ENCODE data around the gene ALDOC.
"Not testable (repeated sequence)": the region's sequence is repeated elsewhere in the genome, so short reads cannot be mapped to it uniquely, and the experiment has no call there.

Gene ALDOC

GRCh38 chr17:28612936-28613872, 36.5 kb upstream of the ALDOC start:
- TF ChIP-seq CTCF (IDR thresholded peaks at IDR 0.05; ENCODE audit: low read depth, low read length, poor library complexity, severe bottlenecking) (peak; percentile 84), EZH2phosphoT487 (IDR thresholded peaks at IDR 0.05; ENCODE audit: borderline replicate concordance, low read length) (no peak)
- no peaks in the 10 kb centered on the region for H3K79me2 ChIP-seq (ENCODE audit: control insufficient read depth, low read length)
- no peaks in the 10 kb centered on the region for H3K9me2 ChIP-seq (replicated peaks; ENCODE audit: control insufficient read depth, low read length)
- no peak overlapping the region for H3K4me2 ChIP-seq (ENCODE audit: low read length)
- no peaks in the 10 kb centered on the region for H3K9me3 ChIP-seq (ENCODE audit: control insufficient read depth, insufficient read depth, low read length)
- H3K27me3 ChIP-seq (ENCODE audit: control insufficient read depth, low read length) = no peaks in the 10 kb centered on the region
- peaks cover 6% of the 10 kb centered on the region; the same call in 1 of the 2 replicates for H3F3A ChIP-seq (ENCODE audit: control insufficient read depth, insufficient read depth)
- peaks cover 6% of the 10 kb centered on the region; the same call in 1 of the 2 replicates for H4K20me1 ChIP-seq (ENCODE audit: control insufficient read depth, insufficient read depth, low read depth, low read length)
- H3K4me1 ChIP-seq (ENCODE audit: control insufficient read depth, low read length) = peaks cover 5% of the 10 kb centered on the region; the same call in 1 of the 2 replicates
- H3K4me3 ChIP-seq (ENCODE audit: low read length) = no peak overlapping the region
- H3K36me3 ChIP-seq (ENCODE audit: control insufficient read depth, low read length) = peaks cover 82% of the 10 kb centered on the region
- no peak overlapping the region for H3K27ac ChIP-seq (ENCODE audit: low read depth, low read length)

DNA sequence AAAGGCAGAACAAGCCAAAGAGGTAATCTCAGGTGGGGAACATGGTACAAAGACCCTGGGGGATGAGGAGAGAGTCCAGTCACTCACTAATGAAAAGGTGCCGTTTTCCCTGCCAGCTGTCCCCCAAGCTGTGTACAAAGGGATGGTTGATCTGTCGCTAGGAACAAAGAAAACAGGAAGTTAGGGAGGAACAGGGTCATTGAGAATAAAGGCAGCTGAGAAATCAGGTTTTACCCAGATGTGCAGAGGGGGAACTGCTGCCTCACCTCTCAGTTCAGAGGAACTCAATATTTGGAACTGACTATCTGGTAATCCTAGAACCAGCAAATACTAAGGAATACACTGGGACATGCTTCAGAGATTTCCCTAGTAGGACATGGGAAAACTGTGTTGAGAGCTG, 35.8 kb upstream of the ALDOC start:
- no peak overlapping the region for H3K27ac ChIP-seq (ENCODE audit: low read depth, low read length)
- H3K4me3 ChIP-seq (ENCODE audit: low read length) = no peak overlapping the region
- H3K4me1 ChIP-seq (ENCODE audit: control insufficient read depth, low read length) = peaks cover 5% of the 10 kb centered on the region; the same call in 1 of the 2 replicates
- no peak overlapping the region for H3K4me2 ChIP-seq (ENCODE audit: low read length)
- H3K79me2 ChIP-seq (ENCODE audit: control insufficient read depth, low read length) = no peaks in the 10 kb centered on the region
- peaks cover 83% of the 10 kb centered on the region for H3K36me3 ChIP-seq (ENCODE audit: control insufficient read depth, low read length)
- peaks cover 5% of the 10 kb centered on the region; the same call in 1 of the 2 replicates for H3F3A ChIP-seq (ENCODE audit: control insufficient read depth, insufficient read depth)
- H4K20me1 ChIP-seq (ENCODE audit: control insufficient read depth, insufficient read depth, low read depth, low read length) = peaks cover 6% of the 10 kb centered on the region; the same call in 1 of the 2 replicates
- H3K27me3 ChIP-seq (ENCODE audit: control insufficient read depth, low read length) = no peaks in the 10 kb centered on the region
- TF ChIP-seq CTCF (IDR thresholded peaks at IDR 0.05; ENCODE audit: low read depth, low read length, poor library complexity, severe bottlenecking) (no peak), EZH2phosphoT487 (IDR thresholded peaks at IDR 0.05; ENCODE audit: borderline replicate concordance, low read length) (no peak)
- no peaks in the 10 kb centered on the region for H3K9me3 ChIP-seq (ENCODE audit: control insufficient read depth, insufficient read depth, low read length)
- no peaks in the 10 kb centered on the region for H3K9me2 ChIP-seq (replicated peaks; ENCODE audit: control insufficient read depth, low read length)

GRCh38 chr17:28610376-28610775, 33.7 kb upstream of the ALDOC start:
- Histone ChIP-seq H3K27me3 (ENCODE audit: control insufficient read depth, low read length) (no peaks in the 10 kb centered on the region), H4K20me1 (ENCODE audit: control insufficient read depth, insufficient read depth, low read depth, low read length) (peaks cover 6% of the 10 kb centered on the region; the same call in 1 of the 2 replicates), H3K4me1 (ENCODE audit: control insufficient read depth, low read length) (peaks cover 5% of the 10 kb centered on the region; the same call in 1 of the 2 replicates), H3F3A (ENCODE audit: control insufficient read depth, insufficient read depth) (peaks cover 2% of the 10 kb centered on the region; the same call in 1 of the 2 replicates), H3K79me2 (ENCODE audit: control insufficient read depth, low read length) (no peaks in the 10 kb centered on the region), H3K4me2 (ENCODE audit: low read length) (no peak overlapping the region), H3K9me2 (replicated peaks; ENCODE audit: control insufficient read depth, low read length) (no peaks in the 10 kb centered on the region), H3K27ac (ENCODE audit: low read depth, low read length) (no peak overlapping the region), H3K4me3 (ENCODE audit: low read length) (no peak overlapping the region), H3K9me3 (ENCODE audit: control insufficient read depth, insufficient read depth, low read length) (no peaks in the 10 kb centered on the region), H3K36me3 (ENCODE audit: control insufficient read depth, low read length) (peaks cover 71% of the 10 kb centered on the region)
- TF ChIP-seq EZH2phosphoT487 (IDR thresholded peaks at IDR 0.05; ENCODE audit: borderline replicate concordance, low read length) = no peak
- no peak for TF ChIP-seq CTCF (IDR thresholded peaks at IDR 0.05; ENCODE audit: low read depth, low read length, poor library complexity, severe bottlenecking)

DNA sequence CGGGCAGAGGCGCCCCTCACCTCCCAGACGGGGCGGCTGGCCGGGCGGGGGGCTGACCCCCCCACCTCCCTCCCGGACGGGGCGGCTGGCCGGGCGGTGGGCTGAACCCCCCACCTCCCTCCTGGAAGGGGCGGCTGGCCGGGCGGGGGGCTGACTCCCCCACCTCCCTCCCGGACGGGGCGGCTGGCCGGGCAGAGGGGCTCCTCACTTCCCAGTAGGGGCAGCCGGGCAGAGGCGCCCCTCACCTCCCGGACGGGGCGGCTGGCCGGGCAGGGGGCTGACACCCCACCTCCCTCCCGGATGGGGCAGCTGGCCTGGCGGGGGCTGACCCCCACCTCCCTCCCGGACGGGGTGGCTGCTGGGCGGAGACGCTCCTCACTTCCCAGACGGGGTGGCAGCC, 27.3 kb upstream of the ALDOC start:
- not testable (repeated sequence) for H3K79me2 ChIP-seq (ENCODE audit: control insufficient read depth, low read length); H3K4me3 ChIP-seq (ENCODE audit: low read length); H3K9me2 ChIP-seq (replicated peaks; ENCODE audit: control insufficient read depth, low read length); H4K20me1 ChIP-seq (ENCODE audit: control insufficient read depth, insufficient read depth, low read depth, low read length); H3K27ac ChIP-seq (ENCODE audit: low read depth, low read length); H3K9me3 ChIP-seq (ENCODE audit: control insufficient read depth, insufficient read depth, low read length); H3K27me3 ChIP-seq (ENCODE audit: control insufficient read depth, low read length); H3K4me2 ChIP-seq (ENCODE audit: low read length)
- H3K4me1 ChIP-seq (ENCODE audit: control insufficient read depth, low read length) = peaks cover 14% of the 10 kb centered on the region
- H3K36me3 ChIP-seq (ENCODE audit: control insufficient read depth, low read length) = peaks cover 17% of the 10 kb centered on the region
- peaks cover 15% of the 10 kb centered on the region for H3F3A ChIP-seq (ENCODE audit: control insufficient read depth, insufficient read depth)
